Renal cortex interstitium (tissue), 15 donors: ENCODE data around the gene GEMIN7. TPM values are rescaled to one million over a fixed set of nuclear protein-coding genes. Genes with fewer than 3 reads are reported as not detected.

Experiments used
- DNase-seq, 11 donors: peaks; one replicate each; pipeline ENCODE4 v3.0.0-alpha.2; 2013; ENCODE audit warnings: low read depth in 9 of 11, low spot score in 4 of 11; ENCODE audit errors: extremely low read depth in 1 of 11
- long read RNA-seq, 16 experiments: transcript quantifications; one replicate each; lab custom pipeline, GENCODE V29; 2026
- polyA plus RNA-seq, 3 donors: library from polyadenylated mRNA; unstranded; fragments of 120-200 nt; gene quantifications; one replicate each; pipeline ENCODE4 v1.2.1, GENCODE V29; 2013; ENCODE audit not compliant: insufficient read length in 3 of 3

The GEMIN7 gene, protein sequence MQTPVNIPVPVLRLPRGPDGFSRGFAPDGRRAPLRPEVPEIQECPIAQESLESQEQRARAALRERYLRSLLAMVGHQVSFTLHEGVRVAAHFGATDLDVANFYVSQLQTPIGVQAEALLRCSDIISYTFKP
- 10 to 100 TPM; 17.8 to 25.9 (median 22.6) TPM for polyA plus RNA-seq
- long read RNA-seq, donor 1, partial matches to known transcripts = 0 of 6 reads
- long read RNA-seq, donor 1, other reads (novel, unspliced or antisense) = 0 of 6 reads
- long read RNA-seq, donor 2, transcript GEMIN7-203 (2 exons, 848 nt) = major isoform, 5 of 11 reads
- long read RNA-seq, donor 2, partial matches to known transcripts = 0 of 11 reads
- long read RNA-seq, donor 2, other reads (novel, unspliced or antisense) = 0 of 11 reads
- long read RNA-seq, donor 3, transcript GEMIN7-202 (2 exons, 716 nt) = major isoform, 7 of 13 reads
- long read RNA-seq, donor 3, partial matches to known transcripts = 0 of 13 reads
- long read RNA-seq, donor 3, other reads (novel, unspliced or antisense) = 0 of 13 reads
- long read RNA-seq, donor 4, partial matches to known transcripts = 0 of 10 reads
- long read RNA-seq, donor 4, other reads (novel, unspliced or antisense) = 0 of 10 reads
- long read RNA-seq, donor 5, transcript GEMIN7-203 (2 exons, 848 nt) = minor isoform, 5 of 16 reads
- long read RNA-seq, donor 5, transcript GEMIN7-201 (3 exons, 1,657 nt) = major isoform, 6 of 16 reads
- long read RNA-seq, donor 5, partial matches to known transcripts = 0 of 16 reads
- long read RNA-seq, donor 5, other reads (novel, unspliced or antisense) = 0 of 16 reads
- long read RNA-seq, donor 6, partial matches to known transcripts = 0 of 6 reads
- long read RNA-seq, donor 6, other reads (novel, unspliced or antisense) = 0 of 6 reads
- long read RNA-seq, donor 7, partial matches to known transcripts = 0 of 8 reads
- long read RNA-seq, donor 7, other reads (novel, unspliced or antisense) = 0 of 8 reads
- long read RNA-seq, donor 8, transcript GEMIN7-202 (2 exons, 716 nt) = major isoform, 5 of 15 reads
- long read RNA-seq, donor 8, transcript GEMIN7-203 (2 exons, 848 nt) = major isoform, 5 of 15 reads
- long read RNA-seq, donor 8, partial matches to known transcripts = 0 of 15 reads
- long read RNA-seq, donor 8, other reads (novel, unspliced or antisense) = 0 of 15 reads
- long read RNA-seq, donor 9, partial matches to known transcripts = 0 of 8 reads
- long read RNA-seq, donor 9, other reads (novel, unspliced or antisense) = 0 of 8 reads
- long read RNA-seq, donor 10, transcript GEMIN7-202 (2 exons, 716 nt) = major isoform, 7 of 16 reads
- long read RNA-seq, donor 10, partial matches to known transcripts = 0 of 16 reads
- long read RNA-seq, donor 10, other reads (novel, unspliced or antisense) = 0 of 16 reads
- long read RNA-seq, donor 11, transcript GEMIN7-202 (2 exons, 716 nt) = major isoform, 6 of 10 reads
- long read RNA-seq, donor 11, partial matches to known transcripts = 0 of 10 reads
- long read RNA-seq, donor 11, other reads (novel, unspliced or antisense) = 0 of 10 reads
- long read RNA-seq, donor 12, partial matches to known transcripts = 0 of 2 reads
- long read RNA-seq, donor 12, other reads (novel, unspliced or antisense) = 0 of 2 reads
- long read RNA-seq, donor 13, transcript GEMIN7-201 (3 exons, 1,657 nt) = major isoform, 8 of 20 reads
- long read RNA-seq, donor 13, transcript GEMIN7-202 (2 exons, 716 nt) = major isoform, 8 of 20 reads
- long read RNA-seq, donor 13, partial matches to known transcripts = 0 of 20 reads
- long read RNA-seq, donor 13, other reads (novel, unspliced or antisense) = 0 of 20 reads
- long read RNA-seq, donor 14, partial matches to known transcripts = 0 of 7 reads
- long read RNA-seq, donor 14, other reads (novel, unspliced or antisense) = 0 of 7 reads
- long read RNA-seq, donor 15, transcript GEMIN7-202 (2 exons, 716 nt) = major isoform, 5 of 8 reads
- long read RNA-seq, donor 15, partial matches to known transcripts = 0 of 8 reads
- long read RNA-seq, donor 15, other reads (novel, unspliced or antisense) = 0 of 8 reads
- long read RNA-seq, donor 16, transcript GEMIN7-202 (2 exons, 716 nt) = major isoform, 15 of 27 reads
- long read RNA-seq, donor 16, transcript GEMIN7-201 (3 exons, 1,657 nt) = minor isoform, 8 of 27 reads
- long read RNA-seq, donor 16, partial matches to known transcripts = 0 of 27 reads
- long read RNA-seq, donor 16, other reads (novel, unspliced or antisense) = 0 of 27 reads

GRCh38 chr19:45079063-45079910 lies at the start of gene GEMIN7:
TSS of gene GEMIN7 (plus strand) at chr19:45079260. CDS start at chr19:45090115, 10,855 bp downstream.
- DNase-seq = peak in 3 of 11 donors; percentile 55 to 73 (median 62)

DNA sequence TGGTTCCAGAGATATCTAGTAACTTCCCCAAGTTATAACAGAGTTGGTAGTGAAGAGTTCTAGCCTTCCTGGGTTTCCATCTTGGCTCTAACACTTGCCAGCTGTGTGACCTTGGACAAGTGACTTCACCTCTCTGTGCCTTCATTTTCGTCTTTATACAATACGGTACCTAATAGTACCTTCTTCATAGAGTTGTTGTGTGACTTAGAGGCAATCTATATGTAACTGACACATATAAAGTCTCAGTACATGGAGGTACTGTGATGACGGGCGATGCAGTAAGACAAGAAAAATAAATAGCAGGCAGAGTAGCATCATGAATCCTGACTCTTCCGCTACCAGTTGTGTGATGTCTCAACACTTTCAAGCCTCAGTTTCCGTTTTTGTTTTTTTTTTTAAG lies 48.2 kb upstream of the GEMIN7 start:
- no peak for DNase-seq

- no peak for DNase-seq
These were observed 46.6 kb upstream of the GEMIN7 start for GRCh38 chr19:45032421-45032820.

GRCh38 chr19:45035755-45036154 lies 43.3 kb upstream of the GEMIN7 start:
- no peak for DNase-seq

DNA sequence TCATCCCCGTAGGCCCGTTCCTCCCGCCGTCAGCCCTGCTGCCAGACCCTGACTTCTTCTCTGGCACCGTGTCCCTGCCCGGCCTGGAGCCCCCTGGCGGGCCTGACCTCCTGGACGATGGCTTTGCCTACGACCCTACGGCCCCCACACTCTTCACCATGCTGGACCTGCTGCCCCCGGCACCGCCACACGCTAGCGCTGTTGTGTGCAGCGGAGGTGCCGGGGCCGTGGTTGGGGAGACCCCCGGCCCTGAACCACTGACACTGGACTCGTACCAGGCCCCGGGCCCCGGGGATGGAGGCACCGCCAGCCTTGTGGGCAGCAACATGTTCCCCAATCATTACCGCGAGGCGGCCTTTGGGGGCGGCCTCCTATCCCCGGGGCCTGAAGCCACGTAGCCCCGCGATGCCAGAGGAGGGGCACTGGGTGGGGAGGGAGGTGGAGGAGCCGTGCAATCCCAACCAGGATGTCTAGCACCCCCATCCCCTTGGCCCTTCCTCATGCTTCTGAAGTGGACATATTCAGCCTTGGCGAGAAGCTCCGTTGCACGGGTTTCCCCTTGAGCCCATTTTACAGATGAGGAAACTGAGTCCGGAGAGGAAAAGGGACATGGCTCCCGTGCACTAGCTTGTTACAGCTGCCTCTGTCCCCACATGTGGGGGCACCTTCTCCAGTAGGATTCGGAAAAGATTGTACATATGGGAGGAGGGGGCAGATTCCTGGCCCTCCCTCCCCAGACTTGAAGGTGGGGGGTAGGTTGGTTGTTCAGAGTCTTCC lies 41.5 kb upstream of the GEMIN7 start:
- DNase-seq = no peak

GRCh38 chr19:45038931-45039893 lies 39.8 kb upstream of the GEMIN7 start, which contains the start of gene CLASRP:
TSS of gene CLASRP (plus strand) at chr19:45039045. CDS start at chr19:45040213, 1,168 bp downstream.
- DNase-seq = peak; percentile 69 to 91 (median 86)

DNA sequence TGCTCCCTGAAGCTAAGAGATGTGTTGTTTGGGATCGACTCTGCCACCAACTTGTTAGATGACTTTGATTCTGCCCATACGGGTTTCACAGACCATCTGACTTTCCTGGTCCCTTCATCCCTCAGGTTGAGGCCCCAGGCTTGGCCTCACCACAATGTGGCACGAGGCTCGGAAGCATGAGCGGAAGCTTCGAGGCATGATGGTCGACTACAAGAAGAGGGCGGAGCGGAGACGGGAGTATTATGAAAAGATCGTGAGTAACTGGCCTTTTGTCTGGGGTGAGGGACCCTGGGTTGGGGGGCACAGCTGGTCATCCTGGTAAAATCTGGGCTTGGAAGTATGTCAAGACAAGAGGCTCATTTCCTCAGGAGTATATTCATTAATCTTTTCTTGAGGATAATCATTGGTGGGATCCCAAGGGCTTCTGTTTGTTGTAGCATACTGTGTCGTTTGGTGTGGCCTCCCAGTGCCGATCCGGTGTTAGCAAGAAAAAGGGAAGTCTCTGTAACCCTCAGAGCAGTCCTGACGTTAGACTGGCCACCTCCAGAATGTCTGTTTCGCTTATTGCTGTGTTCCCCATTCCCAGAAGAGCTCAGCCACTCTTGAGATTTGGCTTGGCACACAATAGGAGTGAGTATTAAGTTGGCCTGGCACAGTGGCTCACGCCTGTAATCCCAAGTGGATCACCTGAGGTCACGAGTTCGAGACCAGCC lies 38.8 kb upstream of the GEMIN7 start:
- no peak for DNase-seq

- no peak for DNase-seq
These were observed 37.9 kb upstream of the GEMIN7 start for GRCh38 chr19:45041125-45041524.

DNA sequence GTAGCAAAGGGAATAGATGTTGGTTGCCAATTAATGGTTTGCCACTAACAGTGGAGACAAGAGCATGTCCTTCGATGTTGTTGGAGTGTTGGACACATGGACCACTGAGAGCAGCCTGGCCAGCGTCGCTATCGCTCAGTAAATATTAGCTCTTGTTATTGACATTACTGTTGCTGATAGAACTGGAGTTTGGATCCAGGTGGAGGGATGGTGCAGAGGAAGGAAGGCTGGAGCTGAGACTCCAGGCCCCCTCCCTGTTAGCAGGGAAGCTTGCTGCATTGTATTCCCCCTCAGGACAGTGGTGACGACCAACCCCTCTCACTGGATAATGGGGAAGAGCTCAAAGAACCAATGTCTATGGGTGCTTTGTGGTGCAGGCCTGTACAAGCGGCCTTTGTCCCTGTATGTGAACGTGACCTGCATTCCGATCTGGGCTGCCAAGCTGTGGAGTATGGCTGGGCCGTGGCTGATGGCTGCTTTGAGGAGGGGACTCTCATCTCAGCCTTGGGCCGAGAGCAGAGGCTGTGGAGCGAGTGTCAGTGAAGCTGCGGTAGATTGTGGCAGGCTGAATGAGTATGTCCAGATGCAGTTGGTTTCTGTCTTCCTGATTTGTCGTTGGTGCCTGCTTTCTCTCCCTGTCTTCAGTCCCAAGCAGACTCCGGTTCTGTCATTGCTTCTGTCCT lies 33.2 kb upstream of the GEMIN7 start:
- DNase-seq = no peak

GRCh38 chr19:45046355-45046754 lies 32.7 kb upstream of the GEMIN7 start:
- no peak for DNase-seq

GRCh38 chr19:45047188-45047797 lies 31.8 kb upstream of the GEMIN7 start:
- DNase-seq = no peak

DNA sequence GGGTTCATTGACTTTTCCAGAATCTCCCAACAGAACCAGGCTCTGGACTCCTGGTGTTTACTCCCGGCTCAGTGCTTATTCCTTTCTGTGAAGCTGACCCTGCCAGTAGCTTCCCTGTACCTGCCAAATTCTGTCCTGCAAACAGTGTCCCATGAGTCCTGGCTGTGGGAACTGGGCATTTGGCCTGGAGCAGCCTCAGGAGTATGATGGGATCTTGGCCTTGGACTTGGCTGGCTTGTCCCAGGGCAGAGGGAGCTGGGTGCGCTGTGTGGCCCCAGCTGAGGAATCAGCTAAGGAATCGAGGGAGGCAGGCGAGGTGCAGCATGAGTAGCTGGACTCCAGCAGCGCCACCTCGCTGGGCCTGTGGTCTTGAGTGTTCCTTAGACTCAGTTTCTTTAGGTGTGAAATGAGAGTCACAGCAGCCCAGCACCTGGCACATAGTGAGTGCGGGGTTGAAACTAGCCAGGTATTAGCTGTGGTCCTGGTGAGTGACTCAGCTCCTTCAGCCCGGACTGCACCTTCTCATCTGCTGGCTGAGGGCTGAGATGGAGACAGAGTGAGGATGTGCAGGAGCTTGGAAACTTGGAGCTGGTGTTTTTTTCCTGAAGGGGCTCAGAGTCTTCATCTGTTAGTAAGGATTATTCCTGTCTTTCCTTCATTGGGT lies 29.9 kb upstream of the GEMIN7 start:
- DNase-seq = no peak
